Suprapubic skin (tissue), 4 donors: Measurements from ENCODE around the gene RNPEPL1.

ENCODE experiments used
- CTCF ChIP-seq, 2 donors: fragments of 200-600 bp in 1 of 2; fragments of 450-650 bp in 1 of 2; sonication (generic) in 1 of 2; IDR thresholded peaks; one replicate each; pipeline ENCODE4 v1.5.1; 2016 to 2019; ENCODE audit warnings: antibody characterized with exemption in 2 of 2, mild to moderate bottlenecking in 1 of 2, moderate library complexity in 1 of 2
- EP300 ChIP-seq: sonication (generic); formaldehyde crosslinking; IDR thresholded peaks from one replicate; pipeline ENCODE4 v1.6.1; 2017; ENCODE audit warnings: antibody characterized with exemption
- POLR2AphosphoS5 ChIP-seq, 3 donors: sonication (generic); formaldehyde crosslinking; IDR thresholded peaks; one replicate each; pipeline ENCODE4 v1.6.1; 2017; ENCODE audit warnings: antibody characterized with exemption in 3 of 3

DNA sequence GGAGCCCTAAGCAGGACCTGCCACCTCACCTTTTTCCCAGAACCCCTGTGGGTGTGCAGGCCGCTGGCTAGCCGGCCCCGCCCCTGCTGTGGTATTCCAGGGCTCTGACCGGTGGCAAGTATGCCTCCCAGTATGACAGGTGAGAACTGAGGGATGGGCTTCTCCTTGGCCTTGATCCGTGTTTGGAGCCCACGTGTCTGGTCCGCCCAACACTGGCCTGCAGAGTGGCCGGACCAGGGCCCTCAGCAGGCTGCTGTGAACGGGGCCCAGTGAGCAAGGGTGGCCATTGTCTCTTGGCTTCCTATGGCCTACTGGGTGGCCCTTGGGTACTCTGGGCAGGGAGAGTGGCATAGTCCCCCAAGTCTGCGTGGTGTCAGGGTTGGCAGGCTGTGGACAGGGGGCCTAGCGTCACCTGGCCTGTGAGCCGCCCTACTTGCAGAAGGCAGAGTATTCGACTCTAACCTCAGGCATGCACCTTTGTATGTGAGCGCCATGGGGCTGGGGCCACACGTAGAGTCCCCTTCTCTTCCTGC, 1.8 kb downstream of the RNPEPL1 start:
- TF ChIP-seq CTCF (IDR thresholded peaks at IDR 0.05), result no peak
- no peak for TF ChIP-seq POLR2AphosphoS5 (IDR thresholded peaks at IDR 0.05)
- no peak for TF ChIP-seq EP300
